Breast epithelium (tissue), 3 donors: ENCODE data around the gene GPR62.

Source experiments
- POLR2AphosphoS5 ChIP-seq, 3 donors: sonication (generic); formaldehyde crosslinking; IDR thresholded peaks; one replicate each; pipeline ENCODE4 v1.6.1; 2017; ENCODE audit warnings: antibody characterized with exemption in 3 of 3
- TF ChIP-seq, protein P1 (sequence below), 3 donors: fragments of 450-650 bp; IDR thresholded peaks; one replicate each; pipeline ENCODE4 v1.5.1; 2016 to 2017; ENCODE audit warnings: antibody characterized with exemption in 3 of 3, mild to moderate bottlenecking in 3 of 3, moderate library complexity in 3 of 3

DNA sequence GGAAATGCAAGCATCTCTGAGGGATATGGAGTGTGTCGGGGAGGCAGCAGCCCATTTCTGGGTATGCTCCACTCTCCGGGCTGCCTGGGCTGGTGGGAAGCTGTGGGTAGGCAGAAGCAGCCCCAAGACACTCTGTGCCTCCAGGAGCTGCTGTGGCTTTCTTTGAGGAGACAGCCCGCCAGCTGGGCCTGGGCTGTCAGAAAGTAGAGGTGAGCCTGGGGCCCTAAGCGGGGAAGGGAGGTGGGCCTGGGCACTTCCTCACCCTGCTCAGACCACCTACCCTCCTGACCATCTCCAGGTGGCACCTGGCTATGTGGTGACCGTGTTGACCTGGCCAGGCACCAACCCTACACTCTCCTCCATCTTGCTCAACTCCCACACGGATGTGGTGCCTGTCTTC lies 29.9 kb downstream of the GPR62 start:
- TF ChIP-seq, protein P1, sequence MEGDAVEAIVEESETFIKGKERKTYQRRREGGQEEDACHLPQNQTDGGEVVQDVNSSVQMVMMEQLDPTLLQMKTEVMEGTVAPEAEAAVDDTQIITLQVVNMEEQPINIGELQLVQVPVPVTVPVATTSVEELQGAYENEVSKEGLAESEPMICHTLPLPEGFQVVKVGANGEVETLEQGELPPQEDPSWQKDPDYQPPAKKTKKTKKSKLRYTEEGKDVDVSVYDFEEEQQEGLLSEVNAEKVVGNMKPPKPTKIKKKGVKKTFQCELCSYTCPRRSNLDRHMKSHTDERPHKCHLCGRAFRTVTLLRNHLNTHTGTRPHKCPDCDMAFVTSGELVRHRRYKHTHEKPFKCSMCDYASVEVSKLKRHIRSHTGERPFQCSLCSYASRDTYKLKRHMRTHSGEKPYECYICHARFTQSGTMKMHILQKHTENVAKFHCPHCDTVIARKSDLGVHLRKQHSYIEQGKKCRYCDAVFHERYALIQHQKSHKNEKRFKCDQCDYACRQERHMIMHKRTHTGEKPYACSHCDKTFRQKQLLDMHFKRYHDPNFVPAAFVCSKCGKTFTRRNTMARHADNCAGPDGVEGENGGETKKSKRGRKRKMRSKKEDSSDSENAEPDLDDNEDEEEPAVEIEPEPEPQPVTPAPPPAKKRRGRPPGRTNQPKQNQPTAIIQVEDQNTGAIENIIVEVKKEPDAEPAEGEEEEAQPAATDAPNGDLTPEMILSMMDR (IDR thresholded peaks at IDR 0.05) = no peak
- TF ChIP-seq POLR2AphosphoS5 (IDR thresholded peaks at IDR 0.05) = no peak
